ENCODE data around the gene IQUB.

DNA sequence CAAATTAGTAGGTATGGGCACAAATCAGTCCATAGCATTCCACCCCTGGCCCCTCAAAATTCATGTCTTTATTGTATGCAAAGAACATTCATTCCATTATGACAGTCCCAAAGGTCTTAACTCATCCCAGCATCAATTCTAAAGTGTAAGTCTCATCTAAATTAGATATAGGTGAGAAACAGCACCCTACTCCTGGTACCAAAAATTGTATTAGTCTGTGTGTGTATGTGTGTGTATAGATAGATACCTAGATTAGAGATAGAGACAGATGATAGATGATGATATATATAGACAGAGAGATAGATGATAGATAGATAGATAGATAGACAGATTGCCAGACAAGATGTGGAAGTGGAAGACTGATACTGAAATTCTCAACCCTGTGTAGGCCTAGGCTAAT is 109.9 kb downstream of the IQUB start:
- no peak for TF ChIP-seq CTCF (IDR thresholded peaks at IDR 0.05)
- no peak for TF ChIP-seq POLR2A (IDR thresholded peaks at IDR 0.05)
- no peak for TF ChIP-seq POLR2AphosphoS5 (IDR thresholded peaks at IDR 0.05)
